Measurements from ENCODE around the gene ZGLP1.

Gene ZGLP1

GRCh38 chr19:10256551-10256950, 53.1 kb downstream of the ZGLP1 start:
- DNase-seq (ENCODE audit: low spot score) = no peak
- no peak for TF ChIP-seq CTCF (IDR thresholded peaks at IDR 0.05; ENCODE audit: extremely low read depth, missing control alignments)

GRCh38 chr19:10255358-10255757, 54.3 kb downstream of the ZGLP1 start:
- no peak for TF ChIP-seq CTCF (IDR thresholded peaks at IDR 0.05; ENCODE audit: extremely low read depth, missing control alignments)
- no peak for DNase-seq (ENCODE audit: low spot score)
